GM21381 (cell line): ENCODE data around the gene LRP1B.
"Not testable (repeated sequence)": the region's sequence is repeated elsewhere in the genome, so short reads cannot be mapped to it uniquely, and the experiment has no call there.

ENCODE experiments used
- ATAC-seq: cut with Tn5 transposase; IDR thresholded peaks from one replicate; pipeline ENCODE4 v1.9.1; 2021; ENCODE audit warnings: mild to moderate bottlenecking, moderate library complexity; ENCODE audit not compliant: unreplicated experiment

The LRP1B gene

GRCh38 chr2:140344838-140345237 lies 1786.0 kb downstream of the LRP1B start:
- ATAC-seq: no peak

GRCh38 chr2:140344266-140344665 lies 1786.5 kb downstream of the LRP1B start:
- not testable (repeated sequence) for ATAC-seq

GRCh38 chr2:140338795-140339194 lies 1792.0 kb downstream of the LRP1B start:
- ATAC-seq: no peak

- ATAC-seq: no peak
Observed at GRCh38 chr2:140337061-140337460, 1793.8 kb downstream of the LRP1B start.

- no peak for ATAC-seq
Observed at GRCh38 chr2:140316345-140316744, 1814.5 kb downstream of the LRP1B start.

GRCh38 chr2:140311905-140312304 lies 1818.9 kb downstream of the LRP1B start:
- ATAC-seq: no peak

GRCh38 chr2:140308706-140309105 lies 1822.1 kb downstream of the LRP1B start:
- ATAC-seq: no peak

GRCh38 chr2:140307532-140307931 lies 1823.3 kb downstream of the LRP1B start:
- no peak for ATAC-seq

GRCh38 chr2:140295767-140296166 lies 1835.0 kb downstream of the LRP1B start:
- ATAC-seq: no peak

GRCh38 chr2:140288726-140289125 lies 1842.1 kb downstream of the LRP1B start:
- no peak for ATAC-seq

- ATAC-seq: no peak
Observed at GRCh38 chr2:140288213-140288612, 1842.6 kb downstream of the LRP1B start.

GRCh38 chr2:140286377-140286776 lies 1844.4 kb downstream of the LRP1B start:
- ATAC-seq: no peak

- ATAC-seq: not testable (repeated sequence)
Observed at GRCh38 chr2:140277344-140277743, 1853.5 kb downstream of the LRP1B start.

- no peak for ATAC-seq
Observed at GRCh38 chr2:140276661-140277060, 1854.2 kb downstream of the LRP1B start.

GRCh38 chr2:140275427-140275826 lies 1855.4 kb downstream of the LRP1B start:
- ATAC-seq: no peak

GRCh38 chr2:140274891-140275290 lies 1855.9 kb downstream of the LRP1B start:
- ATAC-seq: no peak

GRCh38 chr2:140273958-140274357 lies 1856.9 kb downstream of the LRP1B start:
- ATAC-seq: no peak

GRCh38 chr2:140273408-140273807 lies 1857.4 kb downstream of the LRP1B start:
- ATAC-seq: no peak

- ATAC-seq: no peak
Observed at GRCh38 chr2:140270224-140270623, 1860.6 kb downstream of the LRP1B start.

- no peak for ATAC-seq
Observed at GRCh38 chr2:140269000-140269399, 1861.8 kb downstream of the LRP1B start.

- ATAC-seq: no peak
Observed at GRCh38 chr2:140262908-140263307, 1867.9 kb downstream of the LRP1B start.

- ATAC-seq: no peak
Observed at GRCh38 chr2:140257692-140258300, 1873.0 kb downstream of the LRP1B start.

- ATAC-seq: no peak
Observed at GRCh38 chr2:140256080-140256479, 1874.7 kb downstream of the LRP1B start.
